ENCODE results near the gene IL18. TPM values are rescaled to one million over a fixed set of nuclear protein-coding genes. Genes with fewer than 3 reads are reported as not detected.
"Not testable (repeated sequence)": the region's sequence is repeated elsewhere in the genome, so short reads cannot be mapped to it uniquely, and the experiment has no call there.

IL18 gene
- total RNA-seq, 2 donors from 2014 or later: 4.7 to 6.0 TPM

DNA sequence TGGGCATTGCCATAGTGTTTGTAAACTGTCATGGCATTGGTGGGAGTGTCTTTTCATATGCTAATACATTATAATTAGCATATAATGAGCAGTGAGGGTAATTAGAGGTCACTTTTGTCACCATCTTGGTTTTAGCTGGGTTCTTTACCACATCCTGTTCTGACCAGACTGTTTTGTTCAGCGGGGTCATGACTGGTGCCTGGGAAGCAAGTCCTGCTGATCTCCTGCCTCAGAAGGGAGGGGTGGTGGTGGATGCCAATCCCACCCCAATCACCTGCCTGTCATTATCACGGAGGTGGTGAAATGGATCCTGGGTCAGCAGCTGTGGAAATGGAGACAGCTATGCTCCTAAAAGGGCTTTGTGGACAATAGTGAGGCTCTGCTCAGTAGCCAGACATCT lies 31.2 kb downstream of the IL18 start:
- no peak for DNase-seq
- ATAC-seq: no peak
- intact Hi-C loops (cut with DNase I): no loop called here

GRCh38 chr11:112129656-112130055 lies 34.2 kb downstream of the IL18 start:
- ATAC-seq: peak; percentile 38 to 65
- DNase-seq: no peak
- intact Hi-C loops (cut with DNase I): loop anchor here in 1 of 2 donors (5.0 kb wide), 1 partner anchor 38 kb away; the partner anchor contains the start of gene TEX12

DNA sequence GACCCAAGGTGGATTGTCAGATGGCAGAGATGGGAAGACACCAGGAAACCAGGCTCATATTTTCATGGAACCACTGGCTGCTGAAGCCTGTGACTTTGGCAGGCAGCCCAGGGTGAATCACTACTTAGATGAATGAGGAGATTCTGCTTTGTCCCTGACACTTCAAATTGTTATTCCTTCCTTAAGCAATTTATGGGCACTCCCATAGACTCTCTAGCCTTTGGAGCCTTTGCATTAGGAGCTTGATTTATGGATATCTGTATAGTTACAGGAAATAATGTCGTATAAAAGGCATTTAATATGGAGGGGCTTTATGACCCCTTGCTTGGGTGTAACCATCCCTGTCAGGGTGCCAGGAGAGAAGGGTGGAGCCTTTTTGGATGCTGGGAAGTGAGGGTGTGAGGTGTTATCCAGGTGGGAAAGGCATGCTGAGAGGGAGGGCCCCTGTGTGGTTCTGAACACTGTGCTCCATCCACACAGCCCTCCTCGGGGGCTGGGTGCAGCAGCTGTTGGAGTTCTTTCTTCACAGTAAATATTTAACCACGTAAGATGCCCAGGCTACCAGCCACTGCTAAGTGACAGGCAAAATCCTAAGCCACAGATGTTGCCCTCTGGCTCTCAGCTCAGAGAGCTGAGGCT lies 35.3 kb downstream of the IL18 start:
- intact Hi-C loops (cut with DNase I): loop anchor here in 1 of 2 donors (5.0 kb wide), 1 partner anchor 39 kb away; the partner anchor contains the start of gene TEX12
- peak; percentile 41 to 66 for ATAC-seq
- peak; percentile 58 for DNase-seq

DNA sequence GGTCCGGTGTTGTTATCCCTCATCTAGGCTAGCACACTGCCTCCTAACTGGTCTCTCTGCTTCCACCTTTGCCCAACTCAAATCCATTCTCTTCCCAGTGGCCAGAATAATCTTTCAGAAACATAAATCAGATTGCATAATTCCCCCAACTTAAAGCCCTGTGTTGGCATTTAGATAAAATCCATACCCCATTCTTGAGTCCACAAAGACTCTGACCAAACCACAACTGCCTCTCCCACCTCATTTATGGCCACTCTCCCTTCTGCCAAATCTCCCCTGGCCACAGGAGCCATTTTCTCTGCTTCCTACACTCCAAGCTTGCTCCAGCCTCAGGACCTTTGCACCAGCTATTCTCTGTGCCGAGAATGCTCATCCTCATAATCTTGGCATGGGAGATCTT lies 36.8 kb downstream of the IL18 start:
- intact Hi-C loops (cut with DNase I): loop anchor here in 1 of 2 donors (5.0 kb wide), 1 partner anchor 40 kb away; the partner anchor contains the start of gene TEX12
- no peak for ATAC-seq
- no peak for DNase-seq

DNA sequence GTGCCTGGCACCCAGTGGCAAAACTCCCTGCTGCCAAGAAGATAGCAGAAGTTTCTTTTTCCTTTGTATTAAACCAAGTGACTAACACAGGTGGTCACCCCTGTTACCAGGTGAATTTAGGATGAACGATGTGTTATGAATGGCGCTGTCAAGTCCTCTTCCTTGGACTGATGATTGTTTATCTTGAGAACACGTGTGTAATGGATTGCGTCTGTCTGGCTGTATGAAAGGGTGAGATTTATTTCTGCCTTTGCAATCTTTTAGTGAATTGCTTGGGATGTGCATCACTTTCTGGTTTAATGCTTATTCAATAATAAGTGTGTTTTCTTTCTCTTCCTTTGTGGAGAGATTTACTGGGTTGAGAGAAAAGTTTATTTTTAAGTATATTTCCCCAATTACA lies 40.8 kb downstream of the IL18 start:
- ATAC-seq: no peak
- intact Hi-C loops (cut with DNase I): no loop called here

DNA sequence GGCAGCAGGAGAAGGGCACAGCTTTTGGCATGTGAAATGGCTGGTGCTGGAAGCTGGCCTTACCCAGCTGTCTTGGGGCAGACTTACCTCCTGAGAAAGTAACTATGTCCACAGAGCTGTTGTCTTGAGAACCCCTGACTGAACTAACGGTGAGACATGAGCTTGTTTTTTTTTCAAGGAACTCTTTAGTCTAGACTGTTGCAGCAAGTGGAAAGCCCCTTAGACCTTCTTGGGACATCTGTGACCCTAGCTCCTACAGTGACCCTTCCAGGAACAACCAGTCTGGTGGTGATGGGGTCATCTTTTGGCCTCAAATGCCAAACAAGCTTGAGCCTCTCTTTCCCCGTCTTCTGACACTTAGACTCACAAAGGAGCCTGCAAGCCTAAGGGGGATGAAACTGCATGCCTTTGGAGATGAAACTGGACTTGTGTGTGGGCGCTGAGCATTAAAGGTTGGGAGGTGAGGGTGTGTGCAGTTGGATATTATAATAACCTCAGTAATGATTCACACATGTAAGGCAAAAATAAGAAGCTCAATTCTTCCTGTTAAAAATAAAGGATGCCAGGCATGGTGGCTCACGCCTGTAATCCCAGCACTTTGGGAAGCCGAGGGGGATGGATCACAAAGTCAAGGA lies 41.8 kb downstream of the IL18 start:
- intact Hi-C loops (cut with DNase I): no loop called here
- ATAC-seq (no peak), DNase-seq (no peak)

More for the DNA sequence above, 40.8 kb downstream of the IL18 start:
- no peak for DNase-seq

GRCh38 chr11:112118176-112118575 lies 45.7 kb downstream of the IL18 start:
- intact Hi-C loops (cut with DNase I): no loop called here
- ATAC-seq: no peak

GRCh38 chr11:112115386-112115785 lies 48.5 kb downstream of the IL18 start:
- no peak for DNase-seq
- ATAC-seq: no peak
- intact Hi-C loops (cut with DNase I): no loop called here

More at GRCh38 chr11:112118176-112118575, 45.7 kb downstream of the IL18 start:
- no peak for DNase-seq

- intact Hi-C loops (cut with DNase I): loop anchor here in 1 of 2 donors (5.0 kb wide), 1 partner anchor 168 kb away; no protein-coding TSS in a partner anchor
- ATAC-seq (no peak), DNase-seq (no peak)
Measured at GRCh38 chr11:112114460-112114859, 49.4 kb downstream of the IL18 start.

- DNase-seq (no peak), ATAC-seq (peak; percentile 72 to 79)
- intact Hi-C loops (cut with DNase I): loop anchor here in 1 of 2 donors (5.0 kb wide), 1 partner anchor 169 kb away; no protein-coding TSS in a partner anchor
Measured at GRCh38 chr11:112113539-112114457, 50.1 kb downstream of the IL18 start.

GRCh38 chr11:112106070-112106469 lies 57.8 kb downstream of the IL18 start:
- DNase-seq (no peak), ATAC-seq (no peak)
- intact Hi-C loops (cut with DNase I): no loop called here

- DNase-seq (no peak), ATAC-seq (no peak)
- intact Hi-C loops (cut with DNase I): no loop called here
Measured at GRCh38 chr11:112103446-112103845, 60.4 kb downstream of the IL18 start.

- intact Hi-C loops (cut with DNase I): no loop called here
- ATAC-seq (no peak), DNase-seq (no peak)
Measured at GRCh38 chr11:112100462-112100861, 63.4 kb downstream of the IL18 start.

DNA sequence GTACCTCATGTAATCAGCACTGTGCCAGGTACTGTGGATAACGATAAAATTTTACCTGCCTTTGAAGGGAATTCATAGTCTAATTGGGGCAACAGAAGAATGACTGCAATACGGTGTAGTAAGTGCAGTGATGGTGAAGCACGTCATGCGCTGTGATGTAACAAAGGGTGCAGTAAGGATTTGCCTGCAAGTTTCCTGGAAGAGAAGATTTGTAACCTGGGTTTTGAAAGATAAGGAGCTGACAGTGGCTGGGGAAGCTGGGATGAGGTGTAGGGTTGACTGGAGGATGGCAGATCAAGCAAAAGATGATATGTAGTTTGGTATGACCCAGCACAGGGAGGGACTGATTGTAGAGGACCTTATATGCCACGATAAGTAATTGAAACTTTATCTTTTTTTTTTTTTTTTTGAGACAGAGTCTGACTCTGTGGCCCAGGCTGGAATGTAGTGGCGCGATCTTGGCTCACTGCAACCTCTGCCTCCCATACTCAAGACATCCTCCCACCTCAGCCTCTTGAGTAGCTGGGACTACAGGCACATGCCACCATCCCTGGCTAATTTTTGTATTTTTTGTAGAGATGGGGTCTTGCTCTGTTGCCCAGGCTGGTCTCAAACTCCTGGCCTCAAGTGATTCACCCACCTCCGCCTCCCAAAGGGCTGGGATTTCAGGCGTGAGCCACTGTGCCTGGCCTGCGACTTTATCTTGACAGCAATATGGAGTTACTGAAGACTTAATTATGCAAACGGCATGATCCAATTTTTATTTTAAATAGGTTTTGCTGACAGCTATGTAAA lies 66.0 kb downstream of the IL18 start:
- ATAC-seq: no peak
- intact Hi-C loops (cut with DNase I): no loop called here
- no peak for DNase-seq

GRCh38 chr11:112096194-112096593 lies 67.7 kb downstream of the IL18 start:
- intact Hi-C loops (cut with DNase I): no loop called here
- DNase-seq (no peak), ATAC-seq (no peak)

GRCh38 chr11:112095302-112095701 lies 68.6 kb downstream of the IL18 start:
- ATAC-seq; intact Hi-C loops (cut with DNase I): not testable (repeated sequence)

More at GRCh38 chr11:112095302-112095701, 68.6 kb downstream of the IL18 start:
- not testable (repeated sequence) for DNase-seq
